Sigmoid colon (tissue), 4 donors: Measurements from ENCODE around the gene EP400.

Experiments used
- POLR2A ChIP-seq, 2 donors: fragments of 450-650 bp; IDR thresholded peaks; one replicate each; pipeline ENCODE4 v1.6.1; 2016; ENCODE audit warnings: antibody characterized with exemption in 2 of 2, mild to moderate bottlenecking in 2 of 2, moderate library complexity in 2 of 2
- POLR2AphosphoS5 ChIP-seq, 4 donors: sonication (generic); formaldehyde crosslinking; IDR thresholded peaks; one replicate each; pipeline ENCODE4 v1.6.1; 2017; ENCODE audit warnings: antibody characterized with exemption in 4 of 4
- TF ChIP-seq, protein P1 (sequence below), 4 experiments: fragments of 450-650 bp in 3 of 4; fragments of 200-600 bp in 1 of 4; IDR thresholded peaks; one replicate each; pipeline ENCODE4 v1.5.1; 2016 to 2019; ENCODE audit warnings: antibody characterized with exemption in 4 of 4, mild to moderate bottlenecking in 3 of 4, moderate library complexity in 2 of 4

- TF ChIP-seq POLR2A (IDR thresholded peaks at IDR 0.05) = no peak
- TF ChIP-seq, protein P1, sequence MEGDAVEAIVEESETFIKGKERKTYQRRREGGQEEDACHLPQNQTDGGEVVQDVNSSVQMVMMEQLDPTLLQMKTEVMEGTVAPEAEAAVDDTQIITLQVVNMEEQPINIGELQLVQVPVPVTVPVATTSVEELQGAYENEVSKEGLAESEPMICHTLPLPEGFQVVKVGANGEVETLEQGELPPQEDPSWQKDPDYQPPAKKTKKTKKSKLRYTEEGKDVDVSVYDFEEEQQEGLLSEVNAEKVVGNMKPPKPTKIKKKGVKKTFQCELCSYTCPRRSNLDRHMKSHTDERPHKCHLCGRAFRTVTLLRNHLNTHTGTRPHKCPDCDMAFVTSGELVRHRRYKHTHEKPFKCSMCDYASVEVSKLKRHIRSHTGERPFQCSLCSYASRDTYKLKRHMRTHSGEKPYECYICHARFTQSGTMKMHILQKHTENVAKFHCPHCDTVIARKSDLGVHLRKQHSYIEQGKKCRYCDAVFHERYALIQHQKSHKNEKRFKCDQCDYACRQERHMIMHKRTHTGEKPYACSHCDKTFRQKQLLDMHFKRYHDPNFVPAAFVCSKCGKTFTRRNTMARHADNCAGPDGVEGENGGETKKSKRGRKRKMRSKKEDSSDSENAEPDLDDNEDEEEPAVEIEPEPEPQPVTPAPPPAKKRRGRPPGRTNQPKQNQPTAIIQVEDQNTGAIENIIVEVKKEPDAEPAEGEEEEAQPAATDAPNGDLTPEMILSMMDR (IDR thresholded peaks at IDR 0.05) = no peak
- no peak for TF ChIP-seq POLR2AphosphoS5 (IDR thresholded peaks at IDR 0.05)
Observed at GRCh38 chr12:131934535-131934934, 15.2 kb upstream of the EP400 start.
